BE2C (cell line): ENCODE results near the gene TCEAL9.

Source experiments
- DNase-seq: peaks from one replicate; pipeline ENCODE4 v3.0.0-alpha.2; 2020
- H3K27me3 ChIP-seq: fragments of 250-450 bp; sonication (Bioruptor Pico); 2 replicates; pipeline ENCODE4 v1.5.1; 2020; ENCODE audit warnings: mild to moderate bottlenecking
- H3K36me3 ChIP-seq: fragments of 250-450 bp; sonication (Bioruptor Pico); 2 replicates; pipeline ENCODE4 v1.5.1; 2020; ENCODE audit warnings: mild to moderate bottlenecking
- H3K4me1 ChIP-seq: fragments of 250-450 bp; sonication (Bioruptor Pico); 2 replicates; pipeline ENCODE4 v1.5.1; 2020
- H3K4me3 ChIP-seq: 2 replicates; pipeline ENCODE4 v1.5.1; 2011; ENCODE audit warnings: low read depth, low read length
- H3K9me3 ChIP-seq: fragments of 250-450 bp; sonication (Bioruptor Pico); 2 replicates; pipeline ENCODE4 v1.5.1; 2020
- TF ChIP-seq, protein P1 (sequence below): IDR thresholded peaks from 2 replicates; pipeline ENCODE4 v1.5.1; 2012; ENCODE audit warnings: mild to moderate bottlenecking, low read depth, low read length

TCEAL9 gene

GRCh38 chrX:103367502-103367901 is 11.2 kb downstream of the TCEAL9 start:
- no peak overlapping the region for H3K4me3 ChIP-seq
- no peaks in the 10 kb centered on the region for H3K4me1 ChIP-seq
- TF ChIP-seq, protein P1, sequence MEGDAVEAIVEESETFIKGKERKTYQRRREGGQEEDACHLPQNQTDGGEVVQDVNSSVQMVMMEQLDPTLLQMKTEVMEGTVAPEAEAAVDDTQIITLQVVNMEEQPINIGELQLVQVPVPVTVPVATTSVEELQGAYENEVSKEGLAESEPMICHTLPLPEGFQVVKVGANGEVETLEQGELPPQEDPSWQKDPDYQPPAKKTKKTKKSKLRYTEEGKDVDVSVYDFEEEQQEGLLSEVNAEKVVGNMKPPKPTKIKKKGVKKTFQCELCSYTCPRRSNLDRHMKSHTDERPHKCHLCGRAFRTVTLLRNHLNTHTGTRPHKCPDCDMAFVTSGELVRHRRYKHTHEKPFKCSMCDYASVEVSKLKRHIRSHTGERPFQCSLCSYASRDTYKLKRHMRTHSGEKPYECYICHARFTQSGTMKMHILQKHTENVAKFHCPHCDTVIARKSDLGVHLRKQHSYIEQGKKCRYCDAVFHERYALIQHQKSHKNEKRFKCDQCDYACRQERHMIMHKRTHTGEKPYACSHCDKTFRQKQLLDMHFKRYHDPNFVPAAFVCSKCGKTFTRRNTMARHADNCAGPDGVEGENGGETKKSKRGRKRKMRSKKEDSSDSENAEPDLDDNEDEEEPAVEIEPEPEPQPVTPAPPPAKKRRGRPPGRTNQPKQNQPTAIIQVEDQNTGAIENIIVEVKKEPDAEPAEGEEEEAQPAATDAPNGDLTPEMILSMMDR, result no peak
- no peaks in the 10 kb centered on the region for H3K36me3 ChIP-seq
- no peaks in the 10 kb centered on the region for H3K27me3 ChIP-seq
- H3K9me3 ChIP-seq, result no peaks in the 10 kb centered on the region
- no peak for DNase-seq

- no peaks in the 10 kb centered on the region for H3K27me3 ChIP-seq
- H3K4me1 ChIP-seq, result no peaks in the 10 kb centered on the region
- H3K4me3 ChIP-seq, result no peak overlapping the region
- no peaks in the 10 kb centered on the region for H3K36me3 ChIP-seq
- no peaks in the 10 kb centered on the region for H3K9me3 ChIP-seq
- no peak for DNase-seq
- TF ChIP-seq, protein P1, result no peak
These were observed 13.2 kb downstream of the TCEAL9 start for GRCh38 chrX:103369479-103369878.

DNA sequence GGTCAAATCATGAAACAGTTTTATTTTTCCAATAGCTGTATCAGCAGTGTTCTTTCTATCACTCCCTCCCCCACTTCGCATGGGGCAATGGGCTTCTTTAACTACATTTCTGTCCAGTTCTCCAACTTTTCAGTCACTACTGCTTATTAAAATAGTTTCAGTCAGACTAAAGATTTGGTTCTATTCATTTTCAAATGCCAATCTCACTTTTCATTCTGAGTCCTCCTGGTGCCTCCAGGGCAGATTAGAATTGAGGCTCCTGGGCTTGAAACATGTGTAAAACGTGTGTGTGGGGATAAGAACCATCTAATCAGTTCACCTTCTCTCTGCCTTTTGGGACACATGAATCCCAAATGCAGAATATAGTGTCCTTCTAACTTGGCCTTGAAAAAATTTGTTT is 16.6 kb downstream of the TCEAL9 start:
- TF ChIP-seq, protein P1, result no peak
- H3K27me3 ChIP-seq, result no peaks in the 10 kb centered on the region
- no peak for DNase-seq
- no peaks in the 10 kb centered on the region for H3K9me3 ChIP-seq
- H3K4me3 ChIP-seq, result no peak overlapping the region
- no peaks in the 10 kb centered on the region for H3K4me1 ChIP-seq
- peaks cover 3% of the 10 kb centered on the region; the same call in 1 of the 2 replicates for H3K36me3 ChIP-seq

GRCh38 chrX:103373581-103373980 is 17.3 kb downstream of the TCEAL9 start:
- peaks cover 3% of the 10 kb centered on the region; the same call in 1 of the 2 replicates for H3K36me3 ChIP-seq
- DNase-seq, result no peak
- no peak overlapping the region for H3K4me3 ChIP-seq
- TF ChIP-seq, protein P1, result no peak
- H3K27me3 ChIP-seq, result no peaks in the 10 kb centered on the region
- no peaks in the 10 kb centered on the region for H3K4me1 ChIP-seq
- H3K9me3 ChIP-seq, result no peaks in the 10 kb centered on the region

DNA sequence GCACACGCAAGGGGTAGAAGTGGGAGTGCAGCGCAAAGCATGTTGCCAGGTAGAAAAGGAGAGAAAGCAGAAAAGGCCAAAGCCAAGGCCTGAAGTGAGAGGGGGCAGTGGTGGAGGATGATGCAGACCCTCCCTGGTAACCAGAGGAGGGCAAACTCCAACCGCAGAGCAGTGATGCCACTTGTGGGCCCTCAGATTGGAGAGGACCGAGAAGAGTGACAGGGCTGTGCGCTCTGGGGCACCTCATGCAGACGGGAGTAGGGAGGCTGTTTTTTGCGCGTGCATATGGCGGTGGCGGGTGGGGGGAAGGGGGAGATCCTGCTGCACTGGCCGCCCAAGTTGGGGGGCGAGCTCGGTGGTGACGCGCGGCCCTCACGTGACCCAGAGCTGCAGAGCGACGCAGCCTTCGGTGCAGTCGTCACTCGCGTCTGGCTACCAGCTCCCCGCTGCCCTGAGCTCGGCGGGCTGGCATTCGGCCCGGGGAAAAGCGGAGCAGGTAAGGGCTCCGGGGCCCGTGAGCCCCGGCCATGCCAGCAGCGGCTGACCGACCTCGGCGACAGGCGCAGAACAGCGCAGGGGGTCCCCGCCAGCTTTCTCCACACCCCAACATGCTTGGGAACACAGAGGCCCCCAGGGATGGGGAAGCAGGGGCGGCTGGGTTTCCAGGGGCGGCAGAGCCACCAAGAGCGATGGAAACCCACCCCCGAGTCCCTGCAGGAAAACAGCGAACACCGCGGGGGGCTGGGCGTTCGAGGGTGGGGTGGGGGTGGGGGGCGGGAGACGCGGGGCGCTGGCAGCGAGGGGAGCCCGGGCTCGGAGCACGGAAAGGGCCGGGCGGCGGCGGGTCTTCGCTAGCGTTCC is 20.0 kb downstream of the TCEAL9 start, which contains the start of gene BEX3:
Gene BEX3 (plus strand): TSS at position 421 of the 861 bp plus-strand sequence. CDS start 984 bp downstream, outside the sequence.
- Histone ChIP-seq H3K27me3 (no peaks in the 10 kb centered on the region), H3K9me3 (no peaks in the 10 kb centered on the region), H3K4me3 (peak within 1 kb of the TSS; percentile 70), H3K4me1 (no peaks in the 10 kb centered on the region), H3K36me3 (peaks cover 3% of the 10 kb centered on the region; the same call in 1 of the 2 replicates)
- DNase-seq, result peak; percentile 76
- TF ChIP-seq, protein P1, result no peak

DNA sequence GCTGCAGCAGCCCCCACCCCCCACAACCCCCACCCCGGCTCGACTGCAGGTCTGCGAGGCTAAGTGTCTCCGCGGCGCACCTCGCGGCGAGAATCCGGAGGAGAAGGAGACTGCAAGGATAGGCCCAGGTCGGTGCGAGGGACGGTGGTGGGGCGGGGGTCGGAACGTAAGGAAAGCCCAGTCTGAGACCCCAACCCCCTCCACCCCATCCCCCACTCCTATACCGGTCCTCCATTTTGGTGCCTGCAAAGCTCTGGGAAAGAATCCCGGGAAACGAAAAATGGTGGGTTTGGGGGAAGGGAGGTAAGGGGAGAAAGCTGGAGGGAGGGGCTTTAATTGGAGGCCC is 20.6 kb downstream of the TCEAL9 start:
- H3K4me1 ChIP-seq, result no peaks in the 10 kb centered on the region
- TF ChIP-seq, protein P1, result no peak
- no peaks in the 10 kb centered on the region for H3K27me3 ChIP-seq
- H3K9me3 ChIP-seq, result no peaks in the 10 kb centered on the region
- H3K36me3 ChIP-seq, result peaks cover 3% of the 10 kb centered on the region; the same call in 1 of the 2 replicates
- peak; percentile 19 for DNase-seq
- peak overlapping the region; percentile 70 for H3K4me3 ChIP-seq
